NCI-H1048 (cell line): Measurements from ENCODE around the gene CIITA.
"Not testable (repeated sequence)": the region's sequence is repeated elsewhere in the genome, so short reads cannot be mapped to it uniquely, and the experiment has no call there.

Experiments
- DNase-seq: peaks from one replicate; lab custom pipeline; 2025; lab: John Stamatoyannopoulos, UW

CIITA gene

DNA sequence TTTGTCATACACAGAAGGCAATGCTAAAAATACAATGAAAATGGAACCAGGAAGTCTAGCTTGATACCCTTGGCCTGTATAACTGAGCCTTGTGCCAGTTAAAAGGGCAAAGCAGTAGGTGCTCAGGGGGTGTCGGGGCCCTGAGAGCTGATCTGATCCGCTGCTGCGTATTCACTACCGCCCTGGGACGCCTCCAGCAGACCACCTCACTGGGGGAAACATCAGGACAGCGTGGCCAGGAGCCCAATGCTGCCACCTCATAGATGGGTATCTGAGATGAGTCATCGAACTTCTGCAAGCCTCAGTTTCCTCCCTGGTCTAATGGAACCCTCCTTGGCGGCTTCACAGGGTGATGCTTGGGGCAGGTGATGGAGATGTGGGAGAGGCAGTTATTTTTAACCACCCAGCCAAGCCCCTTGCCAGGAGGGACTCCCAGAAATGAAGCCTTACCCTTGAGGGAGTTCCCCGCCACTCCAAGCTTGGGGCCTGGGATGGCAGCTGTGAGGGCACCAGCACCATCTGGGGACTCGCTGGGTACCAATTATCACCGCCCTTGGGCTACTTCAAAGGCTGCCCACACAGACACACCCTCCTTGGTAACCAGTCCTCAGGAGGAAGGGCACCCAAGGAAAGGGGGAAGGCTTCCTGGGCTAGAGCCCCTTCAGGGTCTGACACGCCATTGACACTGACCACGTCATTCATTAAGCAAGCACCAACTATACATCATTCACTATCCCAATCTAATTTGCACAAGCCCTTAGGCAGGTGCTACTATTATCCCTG, 57.5 kb downstream of the CIITA start:
- no peak for DNase-seq

DNA sequence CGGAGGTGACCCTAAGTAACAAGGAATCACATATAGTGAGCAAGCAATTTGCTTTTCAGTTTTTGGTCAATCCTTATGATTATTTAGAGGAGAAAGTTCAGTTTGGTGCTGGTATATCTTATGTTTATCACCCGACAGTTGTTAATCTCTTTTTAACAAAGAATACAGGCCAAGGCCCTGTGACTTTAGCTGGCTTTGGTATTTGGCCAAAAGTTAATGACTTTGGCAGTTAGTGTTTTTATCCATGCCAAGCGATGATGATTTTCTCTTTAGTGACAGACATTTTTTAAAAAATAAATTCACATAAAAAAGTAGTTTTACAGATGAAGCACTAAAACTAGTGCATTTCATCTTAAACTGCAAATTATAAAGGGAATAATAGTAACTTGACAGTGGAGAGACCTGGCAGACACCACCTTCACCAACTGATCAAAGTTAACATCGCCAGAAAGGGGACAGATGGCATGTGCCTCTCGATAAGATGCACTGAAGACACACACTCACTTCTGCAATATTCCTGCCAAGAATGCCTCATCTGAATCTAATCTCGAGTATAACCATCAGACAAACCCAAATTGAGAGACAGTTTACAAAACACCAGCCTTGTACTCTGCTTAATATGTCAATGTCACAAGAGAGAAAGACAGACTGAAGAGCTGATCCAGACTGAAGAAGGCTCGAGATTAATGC, 58.4 kb downstream of the CIITA start:
- DNase-seq: no peak

DNA sequence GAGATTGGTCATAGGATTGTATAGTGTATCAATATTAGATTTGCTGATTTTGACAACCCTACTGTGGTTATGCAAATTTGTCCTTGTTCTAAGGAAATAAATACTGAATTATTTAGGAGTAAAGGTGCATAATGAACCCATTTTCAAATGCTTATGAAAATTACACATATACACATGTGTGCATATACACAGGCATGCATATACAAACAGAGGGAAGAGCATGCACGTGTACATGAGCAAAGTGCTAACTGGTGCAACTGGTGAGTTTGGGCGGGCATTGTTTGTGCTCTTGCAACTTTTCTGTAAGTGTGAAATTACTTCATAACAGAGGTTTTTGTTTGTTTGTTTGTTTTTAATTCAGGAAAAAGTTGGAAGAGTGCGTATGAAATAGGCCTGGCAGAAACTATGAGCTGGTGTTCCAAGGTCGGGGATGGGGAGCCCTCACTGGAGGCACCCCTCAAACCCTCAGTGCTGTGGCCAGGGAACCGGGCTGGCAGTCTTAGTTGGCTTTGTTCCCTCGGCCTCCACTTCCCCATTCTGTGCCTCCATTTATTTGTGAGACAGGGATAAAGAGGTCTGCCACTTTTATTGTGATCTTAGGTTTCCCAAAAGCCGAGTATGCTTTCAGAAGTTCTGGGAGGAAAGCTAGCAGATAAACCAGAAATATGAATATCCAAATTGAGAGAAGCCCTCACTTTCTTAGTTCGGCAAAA, 59.4 kb downstream of the CIITA start:
- DNase-seq: no peak

DNA sequence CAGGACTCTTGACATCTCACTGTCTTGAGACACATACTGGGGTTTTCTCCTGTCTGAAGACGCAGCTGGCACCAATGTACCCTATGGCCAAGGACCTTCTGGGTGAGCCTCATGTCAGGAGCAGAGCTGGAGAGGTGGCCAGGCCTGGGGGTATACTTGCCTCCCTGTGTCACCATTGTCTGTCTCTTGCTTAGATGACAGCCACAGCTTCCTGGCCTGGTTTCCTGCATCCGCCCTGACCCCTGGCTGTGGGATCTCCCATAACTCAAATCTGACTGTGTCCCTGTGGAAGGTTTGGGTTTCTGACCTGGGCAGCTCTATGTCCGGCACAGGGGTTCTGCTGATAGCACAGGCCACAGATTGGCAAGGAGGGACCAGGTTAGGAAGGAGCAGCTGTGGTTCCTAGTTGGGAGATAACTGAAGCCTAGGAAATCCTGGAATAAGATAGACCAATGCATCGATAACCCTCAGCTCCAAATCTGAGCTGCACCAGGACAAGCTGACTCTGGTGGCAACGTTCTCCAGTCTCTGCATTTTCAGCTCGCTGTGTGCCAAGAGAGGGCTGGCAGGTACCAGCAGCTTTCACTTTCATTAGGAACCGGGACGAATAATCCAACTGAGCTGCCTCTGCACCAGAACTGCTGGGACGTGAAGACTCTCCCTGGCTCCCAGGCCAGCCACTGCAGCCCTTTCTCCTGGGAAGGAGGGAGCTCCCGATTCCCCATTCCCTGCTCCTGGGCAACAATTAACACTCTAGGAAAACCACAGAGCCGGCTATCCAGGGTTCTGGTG, 60.3 kb downstream of the CIITA start:
- no peak for DNase-seq

DNA sequence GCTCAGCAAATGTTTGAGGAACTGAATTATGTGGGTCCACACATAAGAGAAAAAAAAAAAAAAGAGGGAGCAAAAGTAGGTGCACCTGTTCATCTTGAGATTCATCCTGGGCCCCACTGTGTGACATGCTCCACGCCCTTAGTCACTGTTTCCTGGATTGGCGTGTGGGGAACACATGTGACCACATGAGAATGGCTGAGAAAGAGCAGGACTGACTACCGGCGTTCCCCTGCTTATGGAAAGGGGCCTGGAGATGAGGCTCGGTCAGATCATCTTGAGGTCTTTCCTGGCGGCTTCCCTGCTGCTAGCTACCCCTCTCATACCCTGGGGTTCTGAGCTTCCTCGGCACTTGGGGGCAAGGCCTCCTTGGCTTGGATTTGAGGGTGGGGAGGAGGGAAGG, 61.3 kb downstream of the CIITA start:
- DNase-seq: no peak

DNA sequence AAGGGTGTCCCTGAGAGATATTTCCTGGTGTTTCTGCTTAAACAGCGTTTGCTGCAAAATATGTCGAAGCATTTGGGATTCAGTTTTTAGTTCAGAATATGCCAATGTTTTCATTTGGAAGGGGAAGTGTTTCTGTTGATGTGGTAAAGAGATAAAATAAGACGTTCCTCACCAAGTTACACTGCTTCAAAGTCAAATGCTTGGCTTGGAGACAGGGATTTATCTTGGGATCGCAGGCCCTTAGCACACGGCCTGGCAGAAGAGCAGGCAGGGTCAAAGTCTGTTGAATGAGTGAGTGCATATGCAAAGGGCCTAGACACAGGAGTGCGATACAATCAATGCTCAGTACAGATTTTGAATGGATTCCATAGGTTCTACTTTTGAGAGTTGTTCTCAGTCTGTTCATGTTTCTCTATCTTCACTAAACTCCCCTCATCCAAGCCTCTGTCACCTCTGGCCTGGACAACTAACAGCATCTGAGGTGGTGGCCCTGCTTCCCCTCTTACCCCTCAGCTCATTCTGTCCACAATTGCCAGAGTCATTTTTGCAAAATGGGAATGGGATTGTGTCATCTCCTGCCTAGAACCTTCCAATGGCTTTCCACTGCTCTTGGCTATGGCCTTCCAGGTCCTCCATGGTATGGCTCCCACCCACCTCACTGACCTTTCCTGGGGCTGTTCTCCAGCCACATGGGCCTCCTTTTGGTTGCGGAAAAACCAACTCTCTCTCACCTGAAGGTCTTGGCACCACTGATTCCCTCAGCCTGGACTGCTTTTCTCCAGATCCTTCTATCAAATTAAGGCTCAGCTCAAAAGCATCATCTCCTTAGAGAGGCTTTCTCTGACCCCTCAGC, 62.0 kb downstream of the CIITA start:
- no peak for DNase-seq

DNA sequence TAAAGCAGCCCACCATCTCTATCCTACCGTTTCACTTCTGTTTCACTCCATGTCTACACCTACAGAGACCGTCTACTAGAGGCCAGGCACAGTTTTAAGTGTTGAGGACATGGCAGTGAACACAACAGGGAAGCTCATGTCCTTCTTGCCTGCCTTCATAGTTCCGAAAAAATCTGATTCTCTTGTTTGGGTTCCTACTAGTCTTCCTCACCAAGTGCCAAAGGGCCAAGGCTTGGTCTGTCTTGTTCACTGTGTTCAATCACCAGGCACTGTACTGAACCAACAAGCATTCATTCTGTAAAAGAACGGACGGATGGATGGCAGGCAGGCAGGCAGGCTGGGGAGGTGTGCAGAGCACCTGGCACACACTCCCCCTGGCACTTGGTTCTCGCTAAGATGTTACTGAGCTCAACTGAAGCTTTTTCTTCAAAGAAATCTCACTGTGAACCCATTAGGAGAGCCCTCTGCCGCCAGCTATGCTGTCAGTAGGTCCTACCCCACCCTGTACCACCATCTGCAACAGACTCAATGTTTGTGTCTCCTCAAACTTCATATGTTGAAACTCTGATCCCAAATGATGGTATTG, 62.7 kb downstream of the CIITA start:
- DNase-seq: no peak

DNA sequence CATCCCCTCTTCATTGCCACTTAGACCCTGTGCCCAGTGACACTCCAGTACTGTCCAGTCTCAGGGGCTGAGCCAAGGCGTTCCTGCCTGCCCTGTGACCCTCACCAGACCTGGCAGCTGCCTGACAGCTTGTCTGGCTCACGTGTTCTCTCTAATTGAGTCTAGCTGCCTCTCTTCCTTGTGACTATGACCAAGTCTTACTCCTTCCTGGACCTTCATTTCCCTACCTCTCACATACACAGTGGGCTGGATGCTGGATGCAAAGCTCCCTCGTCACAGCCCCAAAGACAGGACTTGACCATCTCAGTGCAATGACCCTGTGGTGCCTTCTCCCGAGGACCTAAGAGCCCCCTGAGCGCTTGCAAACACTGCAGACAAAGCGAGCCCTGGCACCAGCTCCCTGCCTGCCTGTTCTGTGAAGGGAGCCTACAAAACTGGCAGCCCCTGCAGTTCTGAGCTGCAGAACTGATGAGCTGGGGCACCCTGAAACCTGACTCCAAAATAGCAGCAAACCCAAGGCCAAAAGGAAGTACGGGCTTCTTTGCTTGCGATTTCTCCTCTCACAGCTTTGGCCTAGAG, 63.6 kb downstream of the CIITA start:
- DNase-seq: no peak

DNA sequence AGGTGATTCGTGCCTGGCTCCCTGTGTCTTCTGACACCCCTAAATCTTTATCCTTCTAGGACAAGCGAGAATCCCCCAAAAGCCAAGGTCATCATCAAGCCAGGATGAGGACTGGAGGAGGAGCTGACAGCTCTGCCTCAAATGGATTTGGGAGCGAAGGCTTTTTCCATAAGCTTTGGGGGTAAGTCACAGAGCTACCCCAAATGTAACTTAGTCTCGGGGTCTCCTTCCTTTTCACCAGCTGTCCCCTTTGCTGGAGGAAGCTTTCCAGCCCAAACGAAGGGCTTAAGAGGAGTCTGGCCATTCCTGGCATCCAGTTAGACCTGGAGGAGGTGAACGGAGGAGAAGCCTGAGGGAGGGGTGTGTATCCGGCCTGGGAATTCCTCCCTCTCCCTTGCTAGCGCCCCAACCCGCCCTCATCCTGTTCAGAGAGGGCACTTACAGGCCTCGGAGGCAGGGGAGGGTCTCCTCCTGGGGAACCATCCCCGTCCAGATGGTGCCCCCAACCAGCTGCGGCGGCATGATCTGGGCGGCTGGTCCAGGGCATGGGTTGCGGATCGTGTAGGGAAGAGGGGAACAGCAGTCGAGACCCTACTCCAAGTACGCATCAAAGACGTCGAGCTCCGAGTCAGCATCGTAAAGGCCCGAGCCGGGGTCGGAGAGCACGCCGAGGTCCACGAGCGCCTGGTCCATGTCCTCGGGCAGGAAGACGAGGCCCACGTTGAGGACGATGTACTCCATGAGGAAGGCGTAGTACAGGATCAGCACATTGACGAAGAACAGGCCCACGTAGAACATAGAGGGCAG, 64.3 kb downstream of the CIITA start:
- DNase-seq: no peak

DNA sequence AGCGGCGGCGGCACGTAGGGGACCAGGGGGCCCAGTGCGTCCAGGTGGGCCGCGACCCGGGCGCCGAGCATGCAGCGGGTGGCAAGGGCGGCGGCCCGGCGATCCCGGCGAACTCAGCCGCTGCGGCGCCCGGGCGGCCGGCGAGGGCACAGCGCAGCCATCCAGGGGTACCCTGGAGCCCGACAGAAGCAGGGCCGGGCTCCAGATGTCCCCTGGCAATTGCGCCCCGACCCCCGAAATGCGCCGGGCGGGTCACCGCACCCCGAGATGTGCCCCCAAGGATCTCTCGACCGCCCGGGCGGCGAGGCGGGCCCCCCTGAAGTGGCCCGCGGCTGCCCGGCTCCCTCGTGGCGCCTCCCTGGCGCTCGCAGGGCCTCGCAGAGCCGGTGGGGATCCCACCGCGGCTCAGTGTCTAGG, 64.9 kb downstream of the CIITA start:
- DNase-seq: not testable (repeated sequence)

DNA sequence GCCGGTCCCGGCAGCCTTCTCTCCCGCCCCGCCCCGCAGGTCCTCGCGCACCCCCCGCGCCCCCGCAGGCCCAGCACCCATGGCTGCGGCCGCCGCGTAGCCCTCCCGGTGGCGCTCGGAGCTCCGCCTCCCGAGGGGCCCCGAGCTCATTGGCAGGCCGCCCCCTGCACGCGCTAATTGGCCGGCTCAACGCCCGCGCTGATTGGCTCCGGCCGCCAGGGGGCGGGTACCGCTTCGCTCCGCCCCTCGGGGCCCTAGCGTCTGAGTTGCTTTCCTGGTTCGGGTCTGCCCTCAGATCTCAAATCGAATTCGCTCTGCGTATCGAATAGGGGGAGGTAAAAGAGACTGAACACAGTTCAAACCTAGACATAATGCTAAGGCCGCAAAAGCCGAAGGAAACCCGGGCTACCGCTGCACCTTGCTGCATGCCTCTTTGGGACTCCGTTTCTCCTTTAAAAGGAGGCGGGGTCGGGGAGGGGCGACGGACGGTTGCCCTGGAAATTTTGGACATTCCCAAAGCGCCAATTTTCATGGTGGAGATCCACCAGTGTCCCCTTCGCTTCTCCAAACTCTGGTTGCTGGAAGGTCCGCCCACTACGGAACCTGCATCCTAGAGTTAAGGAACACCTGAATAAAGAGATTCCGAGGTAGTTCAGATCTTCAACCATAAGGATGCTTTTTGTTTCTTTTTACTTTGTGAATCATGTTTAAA, 65.5 kb downstream of the CIITA start, which contains the start of gene DEXI:
Gene DEXI (minus strand): TSS at position 117 of the 712 bp plus-strand sequence. CDS start 463 bp downstream, outside the sequence.
- peak; percentile 3 for DNase-seq

DNA sequence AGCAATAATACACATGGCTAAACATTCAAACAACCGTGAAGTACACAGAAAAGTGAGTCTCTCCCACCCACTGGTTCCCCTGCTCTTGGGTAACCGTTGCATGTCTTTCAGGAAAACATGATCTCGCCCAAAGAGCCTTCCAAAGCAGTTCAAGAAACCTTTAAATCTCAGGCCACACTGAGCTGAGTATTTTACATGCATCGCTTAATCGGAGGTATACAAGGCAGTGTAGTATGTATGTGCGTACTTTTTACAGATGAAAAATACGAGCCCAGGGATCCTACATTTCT, 66.0 kb downstream of the CIITA start:
- DNase-seq: no peak

DNA sequence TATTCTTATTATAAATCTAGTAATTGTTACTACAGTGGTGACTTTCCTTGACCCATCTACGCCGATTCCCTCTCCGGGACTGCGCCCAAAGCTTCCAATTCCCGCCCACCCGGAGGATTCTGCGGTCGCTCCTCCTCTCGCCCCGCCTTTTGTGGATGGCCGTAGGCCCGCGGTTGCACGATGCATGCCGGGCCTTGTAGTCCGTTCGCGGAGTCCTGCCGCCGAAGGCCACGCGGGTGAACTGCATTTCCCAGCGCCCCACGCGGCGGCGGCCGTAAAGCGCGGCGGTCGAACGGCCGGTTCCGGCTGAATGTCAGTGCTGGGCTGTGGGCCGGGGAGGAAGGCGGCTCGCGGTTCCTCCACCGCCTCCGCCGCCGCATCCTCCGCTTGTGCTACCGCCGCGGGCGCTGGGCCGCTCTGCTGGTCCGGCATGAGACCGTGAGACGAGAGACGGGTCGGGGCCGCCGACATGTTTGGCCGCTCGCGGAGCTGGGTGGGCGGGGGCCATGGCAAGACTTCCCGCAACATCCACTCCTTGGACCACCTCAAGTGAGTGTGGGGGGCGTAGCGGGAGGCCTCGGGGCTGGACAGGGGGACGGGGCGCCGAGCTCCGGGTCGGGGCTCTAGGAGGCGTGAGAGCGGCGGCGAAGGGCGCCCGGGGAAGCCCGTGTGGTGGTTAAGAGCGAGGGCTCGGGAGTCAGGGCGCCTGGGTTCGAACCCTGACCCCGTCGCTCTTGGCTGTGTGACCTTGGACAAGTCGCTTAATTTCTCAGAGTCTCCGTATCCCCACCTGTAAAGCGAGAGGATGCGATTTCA, 67.5 kb downstream of the CIITA start, which contains the start of gene CLEC16A:
Gene CLEC16A (plus strand): TSS at position 316 of the 816 bp plus-strand sequence. CDS start 154 bp downstream, at position 470.
- peak; percentile 40 for DNase-seq

DNA sequence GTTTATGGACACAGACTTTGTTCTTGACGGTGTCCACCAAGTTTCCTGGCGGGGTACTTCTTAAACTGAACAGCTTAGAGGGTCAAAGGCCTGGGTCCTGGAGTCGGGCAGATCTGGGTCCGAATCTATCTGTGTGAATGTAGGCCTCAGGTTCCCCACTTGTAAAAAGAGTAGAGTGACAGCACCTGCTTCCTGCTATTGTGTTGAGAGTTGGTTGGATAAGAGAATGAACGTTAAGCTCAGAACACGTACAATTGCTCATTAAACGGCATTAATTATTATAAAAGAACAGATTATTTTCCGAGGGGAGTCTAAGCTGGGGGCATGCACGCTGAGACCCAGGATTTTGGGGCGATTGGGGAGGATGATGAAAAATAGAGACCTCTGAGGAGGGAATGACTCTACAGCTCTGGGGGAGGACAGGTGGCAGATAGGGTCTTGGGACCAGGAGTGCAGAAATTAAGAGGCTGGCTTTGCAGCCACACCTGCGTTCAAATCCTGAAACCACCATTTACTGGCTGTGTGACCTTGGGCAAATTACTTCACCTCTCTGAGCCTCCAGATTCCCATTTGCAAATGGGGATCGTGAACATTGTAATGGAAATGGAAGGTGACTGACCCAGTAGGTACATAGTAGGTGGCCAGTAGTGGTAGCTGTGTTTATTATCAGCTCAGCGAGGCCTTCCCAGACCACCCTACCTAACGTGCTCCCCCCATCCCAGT, 68.2 kb downstream of the CIITA start:
- no peak for DNase-seq

DNA sequence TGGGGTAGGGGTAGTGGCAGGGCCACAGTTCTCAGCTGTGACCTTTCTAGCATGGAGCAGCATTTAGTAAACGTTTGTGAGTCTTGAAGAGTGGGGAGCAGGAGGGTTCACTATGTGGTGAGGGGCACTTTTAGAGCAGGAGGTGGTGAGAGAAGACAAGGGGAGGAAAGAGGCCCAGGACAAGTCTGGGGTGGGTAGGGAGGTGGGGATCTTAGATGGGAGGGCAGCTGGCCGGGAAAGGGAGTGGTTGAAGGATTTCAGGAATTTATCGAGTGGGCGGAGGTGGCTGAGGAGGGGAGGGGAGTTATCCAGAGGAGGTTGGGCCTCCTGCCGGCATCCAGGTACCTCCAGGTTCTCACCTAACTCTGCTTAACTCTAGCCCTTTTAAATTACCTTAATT, 69.3 kb downstream of the CIITA start:
- DNase-seq: no peak

DNA sequence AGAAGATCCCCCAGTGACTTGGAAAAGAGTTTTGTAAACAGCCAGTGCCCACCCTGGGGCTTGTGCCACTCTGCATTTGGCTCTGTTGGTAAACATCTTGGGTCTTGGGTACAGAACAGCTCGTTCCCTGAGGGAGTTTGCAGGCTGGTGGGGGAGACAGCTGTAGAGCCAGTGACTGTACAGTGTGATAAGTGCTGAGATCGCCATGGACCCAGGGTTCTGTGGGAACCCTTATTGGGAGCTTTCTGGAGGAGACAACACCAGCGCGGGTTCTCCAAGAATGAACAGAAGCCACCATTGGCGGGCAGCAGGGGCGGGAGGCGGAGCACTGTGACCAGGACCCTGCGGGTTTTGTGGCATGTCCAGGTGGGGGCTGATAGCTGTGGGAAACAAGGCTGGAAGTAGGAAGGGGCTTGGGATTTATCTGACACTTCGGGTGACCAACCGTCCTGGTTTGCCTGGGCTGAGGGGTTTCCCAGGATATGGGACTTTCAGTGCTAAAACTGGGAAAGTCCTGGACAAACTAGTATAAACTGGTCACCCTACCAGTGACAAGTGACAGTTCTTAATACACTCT, 70.3 kb downstream of the CIITA start:
- no peak for DNase-seq

DNA sequence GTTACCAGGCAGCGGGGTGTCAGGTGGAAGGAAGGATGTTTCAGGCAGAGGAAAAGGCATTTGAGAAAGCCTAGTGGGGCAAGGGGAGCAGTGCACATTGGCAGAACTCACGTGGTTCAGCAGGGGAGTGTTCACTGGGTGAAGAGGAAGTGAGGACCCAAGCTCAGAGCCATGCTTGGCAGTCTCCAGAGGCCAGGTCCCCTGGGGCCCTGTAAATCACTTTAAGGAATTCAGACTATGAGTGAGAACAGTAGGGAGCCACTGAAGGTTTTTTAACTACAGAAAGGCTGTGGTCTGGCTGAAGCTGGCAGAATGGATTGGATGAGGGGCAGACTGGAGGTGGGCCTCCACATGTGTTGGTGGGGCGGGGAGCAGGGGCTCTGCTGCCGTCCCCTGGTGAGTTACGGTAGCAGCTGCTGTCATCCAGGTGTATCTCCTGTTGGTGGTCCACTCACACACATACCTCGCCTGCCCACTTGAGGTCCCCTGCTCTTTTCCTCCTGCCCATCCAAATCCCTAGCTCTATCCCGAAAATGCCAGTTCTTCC, 72.5 kb downstream of the CIITA start:
- DNase-seq: no peak
